HG03571 (cell line): Measurements from ENCODE around the gene ERCC3.
"Not testable (repeated sequence)": the region's sequence is repeated elsewhere in the genome, so short reads cannot be mapped to it uniquely, and the experiment has no call there.

Experiments used
- ATAC-seq: cut with Tn5 transposase; IDR thresholded peaks from one replicate; pipeline ENCODE4 v1.9.1; 2021; ENCODE audit not compliant: unreplicated experiment

Gene ERCC3

DNA sequence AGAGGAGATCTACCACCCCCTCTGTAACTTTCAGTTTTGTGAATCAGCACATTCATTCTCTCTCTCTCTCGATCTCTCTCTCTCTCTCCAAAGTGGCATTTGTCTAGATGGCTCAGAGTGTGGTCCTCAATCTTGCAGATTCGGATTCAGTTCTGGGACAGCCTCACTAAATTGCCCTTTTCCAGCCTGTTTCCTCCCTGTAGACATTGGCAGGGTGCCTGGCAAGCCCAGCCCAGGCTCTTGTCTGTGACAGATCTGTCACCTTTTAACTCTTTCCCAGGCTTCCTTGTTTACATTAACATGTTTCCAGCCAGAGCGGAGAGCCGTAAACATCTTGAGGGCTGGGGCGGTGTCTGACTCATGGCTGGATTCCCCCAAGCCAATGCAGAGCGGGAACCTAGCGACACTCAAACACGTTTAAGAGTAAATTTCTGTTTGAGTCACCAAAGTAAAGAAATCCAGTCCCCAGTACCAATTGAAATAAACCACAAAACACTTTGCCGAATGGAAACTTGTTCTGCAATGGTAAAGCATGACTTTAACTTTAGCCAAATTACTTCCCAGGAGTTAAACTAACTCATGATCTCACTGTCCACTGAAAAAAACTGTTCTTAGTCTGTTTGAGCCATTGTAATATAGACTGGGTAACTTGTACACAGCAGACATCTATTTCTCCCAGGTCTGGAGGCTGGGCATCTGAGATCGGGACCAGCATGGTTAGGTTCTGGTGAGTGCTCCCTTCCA lies 67.3 kb downstream of the ERCC3 start:
- peak; percentile 93 for ATAC-seq

GRCh38 chr2:127226132-127226519 lies 67.8 kb downstream of the ERCC3 start:
- no peak for ATAC-seq

DNA sequence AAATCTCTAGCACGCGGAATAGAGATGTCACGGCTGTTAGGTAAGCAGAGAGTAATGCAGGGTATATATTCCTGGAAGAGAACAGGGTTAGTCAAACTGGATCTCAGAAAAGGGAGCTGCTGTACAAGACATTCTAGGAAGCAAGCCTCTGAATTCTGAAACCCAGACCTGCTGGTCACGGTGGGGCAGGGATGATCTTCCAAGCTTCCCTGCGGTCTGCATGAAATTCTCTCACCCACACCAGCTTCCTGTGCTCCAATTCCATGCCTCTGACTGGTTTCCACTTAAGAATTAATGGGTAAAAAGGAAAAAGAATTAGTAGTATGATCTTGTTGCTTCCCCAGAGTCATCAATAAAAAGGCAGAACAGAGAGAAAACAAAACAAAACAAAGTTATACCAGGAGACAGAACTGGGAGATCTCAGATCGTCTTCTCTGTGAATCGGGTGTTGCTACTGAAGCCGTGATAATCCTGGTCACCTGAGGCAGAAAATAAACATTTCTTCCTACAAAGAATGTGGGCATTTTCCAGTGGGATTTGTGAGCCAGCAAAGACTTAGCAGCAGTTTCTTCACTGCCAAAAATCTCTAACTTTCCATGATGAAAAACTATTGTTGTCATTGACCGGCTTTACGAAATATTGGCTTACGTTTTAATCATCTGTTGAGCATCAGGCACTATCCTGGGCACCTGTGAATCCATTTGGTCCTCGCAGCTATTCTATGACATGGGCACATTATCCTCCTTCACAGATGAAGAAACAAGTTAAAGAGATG lies 68.6 kb downstream of the ERCC3 start:
- no peak for ATAC-seq

- not testable (repeated sequence) for ATAC-seq
These were observed 69.8 kb downstream of the ERCC3 start for GRCh38 chr2:127224135-127224534.

- no peak for ATAC-seq
These were observed 73.0 kb downstream of the ERCC3 start for GRCh38 chr2:127220768-127221527.

GRCh38 chr2:127220102-127220767 lies 73.7 kb downstream of the ERCC3 start, which contains the start of gene CYP27C1:
Gene CYP27C1, minus strand, starts transcription at chr2:127220299. Its CDS starts 29 bp downstream, at chr2:127220270.
- ATAC-seq, result no peak

DNA sequence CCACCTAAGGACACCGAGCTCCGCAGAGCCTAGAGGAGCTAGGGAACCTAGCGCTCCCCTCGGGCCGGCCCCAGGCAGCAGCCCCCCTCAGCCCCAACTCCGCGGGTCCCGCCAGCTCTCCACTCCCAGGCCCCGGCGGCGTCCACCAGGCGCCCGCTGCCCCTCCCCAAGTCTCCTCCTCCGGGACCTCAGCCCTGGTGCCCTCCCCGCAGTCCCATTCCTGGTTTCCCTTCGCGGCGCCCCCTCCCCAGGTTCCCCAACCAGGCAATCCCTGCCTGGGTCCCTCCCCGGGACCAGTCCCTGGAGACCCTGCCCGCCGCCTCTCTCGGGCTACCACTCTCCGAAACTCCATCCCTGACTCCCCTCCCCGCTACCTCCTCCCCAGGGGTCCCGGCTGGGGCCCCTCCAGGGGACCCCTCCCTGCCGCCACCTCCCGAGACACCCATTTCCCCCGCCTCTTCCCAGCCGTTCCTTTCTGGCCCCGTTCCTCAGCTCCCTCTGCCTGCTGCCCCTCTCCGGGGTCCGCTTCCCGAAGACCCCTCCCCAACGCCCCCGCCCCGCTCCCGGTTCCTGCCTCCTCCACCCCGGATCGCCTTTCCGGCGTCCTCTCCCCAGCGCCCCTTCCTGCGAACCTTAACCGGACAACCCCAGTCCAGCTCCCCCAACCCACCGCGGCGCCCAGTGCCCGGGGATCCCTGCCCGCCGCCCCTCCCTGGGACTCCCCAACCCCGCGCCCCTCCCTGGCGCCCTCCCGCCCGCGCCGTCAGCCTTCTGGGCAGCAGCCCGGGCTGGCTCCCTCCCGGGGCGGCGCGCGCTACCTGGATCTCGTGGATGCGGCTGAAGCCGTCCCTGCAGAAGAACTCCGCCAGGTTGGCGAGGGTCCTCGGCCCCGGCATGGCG lies 74.5 kb downstream of the ERCC3 start:
- no peak for ATAC-seq

GRCh38 chr2:127218812-127219170 lies 75.2 kb downstream of the ERCC3 start:
- no peak for ATAC-seq

- ATAC-seq, result no peak
These were observed 76.2 kb downstream of the ERCC3 start for GRCh38 chr2:127217470-127218325.

GRCh38 chr2:127216593-127216992 lies 77.4 kb downstream of the ERCC3 start:
- ATAC-seq, result no peak

DNA sequence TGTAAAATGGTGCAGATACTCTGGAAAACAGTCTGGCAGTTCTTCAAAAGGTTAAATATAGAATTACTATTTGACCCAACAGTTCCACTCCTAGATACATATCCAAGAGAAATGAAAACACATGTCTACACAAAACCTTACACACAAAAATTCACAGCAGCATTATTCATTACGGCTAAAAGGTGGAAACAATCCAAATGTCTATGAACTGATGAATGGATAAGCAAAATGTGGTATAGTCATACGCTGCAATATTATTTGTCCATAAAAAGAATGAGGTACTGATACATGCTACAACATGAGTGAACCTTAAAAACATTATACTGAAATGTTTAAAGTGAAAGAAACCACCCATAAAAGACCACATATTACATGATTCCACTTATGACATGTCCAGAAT lies 77.8 kb downstream of the ERCC3 start:
- no peak for ATAC-seq

GRCh38 chr2:127214201-127214600 lies 79.7 kb downstream of the ERCC3 start:
- ATAC-seq, result not testable (repeated sequence)

DNA sequence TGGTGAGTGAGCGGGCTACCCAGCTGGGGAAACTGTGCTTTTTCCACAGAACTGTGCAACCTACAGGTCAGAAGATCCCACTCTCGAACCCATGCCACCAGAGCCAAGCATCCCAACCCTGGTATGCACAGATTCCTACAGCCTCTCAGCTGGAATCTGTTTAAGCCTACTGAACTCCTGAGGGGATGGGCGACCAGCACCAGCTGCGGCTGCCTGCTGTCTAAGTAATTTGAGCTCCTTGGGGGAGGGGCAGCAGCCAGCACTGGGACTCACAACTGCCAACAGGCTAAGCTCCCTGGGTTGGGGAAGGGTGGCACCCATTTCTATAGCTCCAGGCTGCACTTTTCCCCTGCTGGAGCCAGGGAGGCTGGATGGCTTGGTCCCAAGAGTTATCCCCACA lies 85.6 kb downstream of the ERCC3 start:
- ATAC-seq, result no peak
